Breast epithelium (tissue), 4 donors: ENCODE measurements around the gene LIME1. TPM values are rescaled to one million over a fixed set of nuclear protein-coding genes. Genes with fewer than 3 reads are reported as not detected.

Experiments used
- DNase-seq, 2 donors: peaks; one replicate each; pipeline ENCODE4 v3.0.0-alpha.2; 2019; ENCODE audit warnings: low spot score in 2 of 2
- H3K27ac ChIP-seq, 2 donors: fragments of 200-600 bp; sonication (generic) in 1 of 2; one replicate each; pipeline ENCODE4 v1.5.1; 2016 to 2019; ENCODE audit warnings: mild to moderate bottlenecking in 1 of 2
- H3K27me3 ChIP-seq, 2 donors: fragments of 200-600 bp; sonication (generic) in 1 of 2; one replicate each; pipeline versions ENCODE4 v1.5.1 to v1.6.0; 2017 to 2019; ENCODE audit warnings: control low read depth in 1 of 2, mild to moderate bottlenecking in 1 of 2
- H3K36me3 ChIP-seq: fragments of 200-600 bp; one replicate; pipeline ENCODE4 v1.5.1; 2019
- H3K4me1 ChIP-seq, 2 donors: fragments of 200-600 bp; sonication (generic); one replicate each; pipeline ENCODE4 v1.5.1; 2016 to 2019; ENCODE audit warnings: control low read depth in 1 of 2
- H3K4me3 ChIP-seq, 3 donors: fragments of 200-600 bp; sonication (generic); 1 replicate in 2 of 3; 2 replicates in 1 of 3; pipeline ENCODE4 v1.5.1; 2016 to 2019; ENCODE audit warnings: mild to moderate bottlenecking in 3 of 3, moderate library complexity in 2 of 3
- H3K9me3 ChIP-seq, 2 donors: fragments of 200-600 bp; sonication (generic) in 1 of 2; one replicate each; pipeline ENCODE4 v1.5.1; 2016 to 2019; ENCODE audit warnings: control low read depth in 1 of 2
- CTCF ChIP-seq, 3 donors: fragments of 450-650 bp; IDR thresholded peaks; one replicate each; pipeline ENCODE4 v1.5.1; 2016 to 2017; ENCODE audit warnings: antibody characterized with exemption in 3 of 3, mild to moderate bottlenecking in 3 of 3, moderate library complexity in 3 of 3
- POLR2A ChIP-seq: fragments of 450-650 bp; IDR thresholded peaks from one replicate; pipeline ENCODE4 v1.6.1; 2016; ENCODE audit warnings: antibody characterized with exemption, mild to moderate bottlenecking, moderate library complexity
- POLR2AphosphoS5 ChIP-seq, 3 donors: sonication (generic); formaldehyde crosslinking; IDR thresholded peaks; one replicate each; pipeline ENCODE4 v1.6.1; 2017; ENCODE audit warnings: antibody characterized with exemption in 3 of 3
- intact Hi-C: fragments of 100-400 bp; cut with DNase I; formaldehyde crosslinking; loops from one replicate; pipeline ENCODE4 v1.15.1; 2023; ENCODE audit warnings: low total_unique reads
- total RNA-seq, 3 donors: library from RNA; depleted of rRNA; stranded (reverse); fragments of >200 nt; gene quantifications; one replicate each; pipeline ENCODE4 v1.1.0, GENCODE V29; 2016

The LIME1 gene
- total RNA-seq, 3 donors from 2014 or later, result 7.0 to 16.7 (median 12.0) TPM

- TF ChIP-seq POLR2A, result no peak
- no peak for TF ChIP-seq POLR2AphosphoS5 (IDR thresholded peaks at IDR 0.05)
- TF ChIP-seq CTCF (IDR thresholded peaks at IDR 0.05), result no peak
- H3K4me3 ChIP-seq, result no peak overlapping the region
- no peak for DNase-seq
- H3K36me3 ChIP-seq, result no peaks in the 10 kb centered on the region
- peaks cover 9 to 13% of the 10 kb centered on the region in 2 donors for H3K4me1 ChIP-seq
- no peaks in the 10 kb centered on the region for H3K27me3 ChIP-seq
- H3K27ac ChIP-seq, result no peak overlapping the region
- intact Hi-C loops, result no loop called here
- H3K9me3 ChIP-seq, result no peaks in the 10 kb centered on the region
Observed at GRCh38 chr20:63745961-63746731, 9.7 kb downstream of the LIME1 start.

GRCh38 chr20:63746751-63747315, 10.4 kb downstream of the LIME1 start:
- no peaks in the 10 kb centered on the region for H3K9me3 ChIP-seq
- intact Hi-C loops, result no loop called here
- no peak for DNase-seq
- H3K4me3 ChIP-seq, result no peak overlapping the region
- H3K27me3 ChIP-seq, result no peaks in the 10 kb centered on the region
- peaks cover 2 to 6% of the 10 kb centered on the region in 2 donors for H3K4me1 ChIP-seq
- no peaks in the 10 kb centered on the region for H3K36me3 ChIP-seq
- no peak for TF ChIP-seq POLR2AphosphoS5 (IDR thresholded peaks at IDR 0.05)
- TF ChIP-seq POLR2A, result no peak
- no peak for TF ChIP-seq CTCF (IDR thresholded peaks at IDR 0.05)
- H3K27ac ChIP-seq, result no peak overlapping the region

GRCh38 chr20:63747622-63748069, 11.2 kb downstream of the LIME1 start:
- intact Hi-C loops, result no loop called here
- Histone ChIP-seq H3K27ac (no peak overlapping the region), H3K9me3 (no peaks in the 10 kb centered on the region), H3K4me3 (no peak overlapping the region), H3K4me1 (no peaks in the 10 kb centered on the region), H3K36me3 (no peaks in the 10 kb centered on the region), H3K27me3 (no peaks in the 10 kb centered on the region)
- no peak for DNase-seq
- TF ChIP-seq POLR2A (no peak), CTCF (IDR thresholded peaks at IDR 0.05) (no peak), POLR2AphosphoS5 (IDR thresholded peaks at IDR 0.05) (no peak)

GRCh38 chr20:63748070-63748933, 11.8 kb downstream of the LIME1 start:
- H3K27ac ChIP-seq, result no peak overlapping the region
- no peak overlapping the region for H3K4me3 ChIP-seq
- no peaks in the 10 kb centered on the region for H3K36me3 ChIP-seq
- TF ChIP-seq POLR2A (no peak), POLR2AphosphoS5 (IDR thresholded peaks at IDR 0.05) (no peak), CTCF (IDR thresholded peaks at IDR 0.05) (no peak)
- DNase-seq, result no peak
- intact Hi-C loops, result no loop called here
- no peaks in the 10 kb centered on the region for H3K9me3 ChIP-seq
- no peaks in the 10 kb centered on the region for H3K27me3 ChIP-seq
- H3K4me1 ChIP-seq, result no peaks in the 10 kb centered on the region
